ENCODE data around the gene SVOPL. TPM values are rescaled to one million over a fixed set of nuclear protein-coding genes. Genes with fewer than 3 reads are reported as not detected.

Gene SVOPL, protein sequence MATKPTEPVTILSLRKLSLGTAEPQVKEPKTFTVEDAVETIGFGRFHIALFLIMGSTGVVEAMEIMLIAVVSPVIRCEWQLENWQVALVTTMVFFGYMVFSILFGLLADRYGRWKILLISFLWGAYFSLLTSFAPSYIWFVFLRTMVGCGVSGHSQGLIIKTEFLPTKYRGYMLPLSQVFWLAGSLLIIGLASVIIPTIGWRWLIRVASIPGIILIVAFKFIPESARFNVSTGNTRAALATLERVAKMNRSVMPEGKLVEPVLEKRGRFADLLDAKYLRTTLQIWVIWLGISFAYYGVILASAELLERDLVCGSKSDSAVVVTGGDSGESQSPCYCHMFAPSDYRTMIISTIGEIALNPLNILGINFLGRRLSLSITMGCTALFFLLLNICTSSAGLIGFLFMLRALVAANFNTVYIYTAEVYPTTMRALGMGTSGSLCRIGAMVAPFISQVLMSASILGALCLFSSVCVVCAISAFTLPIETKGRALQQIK
- not detected in 2 replicates for polyA plus RNA-seq (2012; rRNA removed)
- not detected in 2 replicates for polyA plus RNA-seq (2012; cell fraction: cytosol; rRNA removed)
- polyA plus RNA-seq (2012; cell fraction: nucleus; rRNA removed) = not detected in 2 replicates

DNA sequence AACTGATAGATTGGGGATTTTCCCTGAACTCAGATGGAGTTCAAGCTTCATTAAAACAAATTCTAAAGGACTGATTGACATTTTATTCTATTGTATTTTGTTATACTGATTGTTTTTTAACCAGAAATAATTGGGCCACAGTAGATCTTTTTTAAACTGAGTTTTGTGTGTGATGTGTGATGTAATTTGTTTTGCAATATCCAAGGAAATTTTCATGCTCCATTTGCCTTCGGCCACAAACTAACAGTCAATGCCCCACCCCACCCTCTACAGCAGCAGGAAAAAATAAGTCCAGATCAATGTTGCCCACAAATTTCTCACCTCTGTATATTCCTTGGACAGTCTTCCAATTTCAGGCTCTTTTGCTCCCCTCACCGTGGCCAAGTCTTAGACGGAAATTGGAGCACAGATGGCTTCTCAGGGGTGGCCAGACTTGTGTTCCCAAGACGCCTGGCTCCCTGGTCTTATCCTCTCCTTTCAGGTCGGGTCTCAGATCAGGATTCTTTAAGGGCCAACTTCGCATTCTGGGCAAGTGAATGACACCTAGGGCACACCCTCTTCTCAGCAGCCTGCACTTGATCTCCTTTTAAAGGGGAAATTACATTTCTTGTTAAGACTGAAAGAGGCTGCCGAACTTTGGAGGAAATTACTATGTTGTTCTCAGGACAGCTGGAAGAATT lies at the start of gene SVOPL:
TSS of gene SVOPL (minus strand) at position 506 of the 680 bp plus-strand sequence. CDS start 22,317 bp downstream, outside the sequence.
- no peak for DNase-seq
- ChIA-PET CTCF (interaction anchor here (1.1 kb wide), 1 partner anchor 34 kb away, joined by 3 read pairs; no protein-coding TSS in a partner anchor), POLR2A (no interaction called here)
- H4K20me1 ChIP-seq (ENCODE audit: insufficient read depth) = no peaks in the 10 kb centered on the region
- no peak within 1 kb of the TSS for H3K4me3 ChIP-seq (ENCODE audit: low read depth in 2 of 2, low read length in 1 of 2)
- H3K79me2 ChIP-seq (ENCODE audit: insufficient read depth) = no peaks in the 10 kb centered on the region
- TF ChIP-seq RAD21 (IDR thresholded peaks at IDR 0.05; ENCODE audit: low read length) (no peak), RXRA (IDR thresholded peaks at IDR 0.05; ENCODE audit: borderline replicate concordance, low read depth) (no peak), NRF1 (IDR thresholded peaks at IDR 0.05; ENCODE audit: low read depth, low read length) (no peak), CHD2 (IDR thresholded peaks at IDR 0.05; ENCODE audit: low read length, partially characterized antibody) (no peak), RFX5 (IDR thresholded peaks at IDR 0.05; ENCODE audit: low read length) (no peak), POLR2AphosphoS5 (IDR thresholded peaks at IDR 0.05; ENCODE audit: low read depth, low read length) (no peak), MEF2A (IDR thresholded peaks at IDR 0.05; ENCODE audit: borderline replicate concordance, low read depth) (no peak), MXI1 (IDR thresholded peaks at IDR 0.05; ENCODE audit: low read depth, low read length) (no peak), FOXJ3 (CRISPR knock-in tag; IDR thresholded peaks at IDR 0.05) (no peak), NFIC (IDR thresholded peaks at IDR 0.05; ENCODE audit: borderline replicate concordance) (no peak), TAF1 (IDR thresholded peaks at IDR 0.05; ENCODE audit: borderline replicate concordance, low read depth, low read length) (no peak), EZH2phosphoT487 (IDR thresholded peaks at IDR 0.05; ENCODE audit: borderline replicate concordance, low read depth) (no peak), FOXM1 (IDR thresholded peaks at IDR 0.05; ENCODE audit: low read depth) (no peak), TEAD4 (IDR thresholded peaks at IDR 0.05; ENCODE audit: borderline replicate concordance, insufficient read depth) (no peak), YY1 (IDR thresholded peaks at IDR 0.05; ENCODE audit: low read depth) (no peak)
- TF ChIP-seq, protein P1, sequence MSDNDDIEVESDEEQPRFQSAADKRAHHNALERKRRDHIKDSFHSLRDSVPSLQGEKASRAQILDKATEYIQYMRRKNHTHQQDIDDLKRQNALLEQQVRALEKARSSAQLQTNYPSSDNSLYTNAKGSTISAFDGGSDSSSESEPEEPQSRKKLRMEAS (IDR thresholded peaks at IDR 0.05; ENCODE audit: low read depth) = no peak
- TF ChIP-seq, protein P2, sequence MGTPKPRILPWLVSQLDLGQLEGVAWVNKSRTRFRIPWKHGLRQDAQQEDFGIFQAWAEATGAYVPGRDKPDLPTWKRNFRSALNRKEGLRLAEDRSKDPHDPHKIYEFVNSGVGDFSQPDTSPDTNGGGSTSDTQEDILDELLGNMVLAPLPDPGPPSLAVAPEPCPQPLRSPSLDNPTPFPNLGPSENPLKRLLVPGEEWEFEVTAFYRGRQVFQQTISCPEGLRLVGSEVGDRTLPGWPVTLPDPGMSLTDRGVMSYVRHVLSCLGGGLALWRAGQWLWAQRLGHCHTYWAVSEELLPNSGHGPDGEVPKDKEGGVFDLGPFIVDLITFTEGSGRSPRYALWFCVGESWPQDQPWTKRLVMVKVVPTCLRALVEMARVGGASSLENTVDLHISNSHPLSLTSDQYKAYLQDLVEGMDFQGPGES (IDR thresholded peaks at IDR 0.05; ENCODE audit: low read depth, low read length) = no peak
- TF ChIP-seq, protein P3, sequence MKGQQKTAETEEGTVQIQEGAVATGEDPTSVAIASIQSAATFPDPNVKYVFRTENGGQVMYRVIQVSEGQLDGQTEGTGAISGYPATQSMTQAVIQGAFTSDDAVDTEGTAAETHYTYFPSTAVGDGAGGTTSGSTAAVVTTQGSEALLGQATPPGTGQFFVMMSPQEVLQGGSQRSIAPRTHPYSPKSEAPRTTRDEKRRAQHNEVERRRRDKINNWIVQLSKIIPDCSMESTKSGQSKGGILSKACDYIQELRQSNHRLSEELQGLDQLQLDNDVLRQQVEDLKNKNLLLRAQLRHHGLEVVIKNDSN (IDR thresholded peaks at IDR 0.05; ENCODE audit: borderline replicate concordance, low read depth) = no peak
- no peaks in the 10 kb centered on the region for H3K9me3 ChIP-seq
- H3K9me2 ChIP-seq = no peaks in the 10 kb centered on the region
- no peak within 1 kb of the TSS for H3K9ac ChIP-seq
- H3K27me3 ChIP-seq (ENCODE audit: insufficient read depth) = no peaks in the 10 kb centered on the region
- no peak within 1 kb of the TSS for H3K27ac ChIP-seq (ENCODE audit: low read depth in 2 of 2, low read length in 1 of 2)
- no peak within 1 kb of the TSS for H3K4me2 ChIP-seq
- WGBS (ENCODE audit: low lambda C conversion rate) = 18% methylated on average over 7 of the region's 7 CpGs
- H3K36me3 ChIP-seq (replicated peaks in 1 of 2; ENCODE audit: control insufficient read depth in 1 of 2, insufficient read depth in 2 of 2, low read length in 1 of 2) = no peaks in the 10 kb centered on the region
- no peak within 1 kb of the TSS for H2AFZ ChIP-seq (ENCODE audit: low read depth)
- no peaks in the 10 kb centered on the region for H3F3A ChIP-seq (replicated peaks; ENCODE audit: insufficient read depth)
- no peaks in the 10 kb centered on the region for H3K4me1 ChIP-seq (ENCODE audit: control insufficient read depth in 1 of 2, insufficient read depth in 2 of 2, low read depth in 1 of 2, low read length in 1 of 2)
